ENCODE data around the gene PEX11A. TPM values are rescaled to one million over a fixed set of nuclear protein-coding genes. Genes with fewer than 3 reads are reported as not detected.

PEX11A gene
- total and polyA plus RNA-seq, 8 donors, result 2.3 to 11.2 (median 6.8) TPM; not detected in 1

GRCh38 chr15:89724621-89725020 is 34.1 kb upstream of the PEX11A start:
- TF ChIP-seq POLR2AphosphoS5 (IDR thresholded peaks at IDR 0.05), result no peak

DNA sequence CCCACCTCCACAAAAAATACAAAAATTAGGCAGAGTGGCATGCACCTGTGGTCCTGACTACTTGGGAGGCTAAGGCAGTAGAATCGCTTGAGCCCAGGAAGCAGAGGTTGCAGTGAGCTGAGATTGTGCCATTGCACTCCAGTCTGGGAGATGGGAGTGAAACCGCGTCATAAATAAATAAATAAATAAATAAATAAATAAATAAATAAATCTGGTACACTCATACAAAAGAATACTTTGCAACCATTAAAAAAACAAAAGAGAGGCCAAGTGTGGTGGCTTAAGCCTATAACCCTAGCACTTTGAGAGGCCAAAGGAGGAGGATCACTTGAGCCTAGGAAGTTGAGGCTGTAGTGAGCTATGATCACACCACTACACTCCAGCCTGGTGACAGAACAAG is 32.5 kb upstream of the PEX11A start:
- 63 to 95% (median 80%) methylated on average over 3 of the region's 3 CpGs for WGBS, 5 donors

More at GRCh38 chr15:89724621-89725020, 34.1 kb upstream of the PEX11A start:
- Histone ChIP-seq H3K27ac (no peak overlapping the region), H3K4me1 (no peaks in the 10 kb centered on the region), H3K27me3 (peaks cover 0 to 7% (median 0%) of the 10 kb centered on the region in 3 donors), H3K9me3 (peaks cover 0 to 5% (median 0%) of the 10 kb centered on the region in 4 donors), H3K36me3 (no peaks in the 10 kb centered on the region), H3K4me3 (no peak overlapping the region)
- 96 to 100% (median 97%) methylated on average over 1 of the region's 1 CpG for WGBS, 5 donors
- intact Hi-C loops (cut with DNase I; ENCODE audit: low total_unique reads), result no loop called here
- no peak for DNase-seq

GRCh38 chr15:89714775-89715174 is 24.2 kb upstream of the PEX11A start:
- Histone ChIP-seq H3K4me3 (no peak overlapping the region), H3K4me1 (no peaks in the 10 kb centered on the region), H3K27ac (no peak overlapping the region), H3K36me3 (no peaks in the 10 kb centered on the region), H3K27me3 (no peaks in the 10 kb centered on the region), H3K9me3 (no peaks in the 10 kb centered on the region)
- 81 to 94% (median 89%) methylated on average over 2 of the region's 2 CpGs for WGBS, 5 donors
- no peak for TF ChIP-seq POLR2AphosphoS5 (IDR thresholded peaks at IDR 0.05)
- TF ChIP-seq, protein P1, sequence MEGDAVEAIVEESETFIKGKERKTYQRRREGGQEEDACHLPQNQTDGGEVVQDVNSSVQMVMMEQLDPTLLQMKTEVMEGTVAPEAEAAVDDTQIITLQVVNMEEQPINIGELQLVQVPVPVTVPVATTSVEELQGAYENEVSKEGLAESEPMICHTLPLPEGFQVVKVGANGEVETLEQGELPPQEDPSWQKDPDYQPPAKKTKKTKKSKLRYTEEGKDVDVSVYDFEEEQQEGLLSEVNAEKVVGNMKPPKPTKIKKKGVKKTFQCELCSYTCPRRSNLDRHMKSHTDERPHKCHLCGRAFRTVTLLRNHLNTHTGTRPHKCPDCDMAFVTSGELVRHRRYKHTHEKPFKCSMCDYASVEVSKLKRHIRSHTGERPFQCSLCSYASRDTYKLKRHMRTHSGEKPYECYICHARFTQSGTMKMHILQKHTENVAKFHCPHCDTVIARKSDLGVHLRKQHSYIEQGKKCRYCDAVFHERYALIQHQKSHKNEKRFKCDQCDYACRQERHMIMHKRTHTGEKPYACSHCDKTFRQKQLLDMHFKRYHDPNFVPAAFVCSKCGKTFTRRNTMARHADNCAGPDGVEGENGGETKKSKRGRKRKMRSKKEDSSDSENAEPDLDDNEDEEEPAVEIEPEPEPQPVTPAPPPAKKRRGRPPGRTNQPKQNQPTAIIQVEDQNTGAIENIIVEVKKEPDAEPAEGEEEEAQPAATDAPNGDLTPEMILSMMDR (IDR thresholded peaks at IDR 0.05), result no peak
- TF ChIP-seq POLR2A (IDR thresholded peaks at IDR 0.05), result no peak
- TF ChIP-seq EP300 (IDR thresholded peaks at IDR 0.05), result no peak
- no peak for DNase-seq
- intact Hi-C loops (cut with DNase I; ENCODE audit: low total_unique reads), result no loop called here

More for the DNA sequence above, 32.5 kb upstream of the PEX11A start:
- peaks cover 0 to 5% (median 0%) of the 10 kb centered on the region in 4 donors for H3K9me3 ChIP-seq
- no peak overlapping the region for H3K27ac ChIP-seq
- no peaks in the 10 kb centered on the region for H3K4me1 ChIP-seq
- H3K36me3 ChIP-seq, result no peaks in the 10 kb centered on the region
- no peak for DNase-seq
- TF ChIP-seq EP300 (IDR thresholded peaks at IDR 0.05), result no peak
- no peak for TF ChIP-seq POLR2AphosphoS5 (IDR thresholded peaks at IDR 0.05)
- TF ChIP-seq, protein P1 (IDR thresholded peaks at IDR 0.05), result no peak
- TF ChIP-seq POLR2A (IDR thresholded peaks at IDR 0.05), result no peak
- no peak overlapping the region for H3K4me3 ChIP-seq
- intact Hi-C loops (cut with DNase I; ENCODE audit: low total_unique reads), result no loop called here
- H3K27me3 ChIP-seq, result peaks cover 0 to 7% (median 0%) of the 10 kb centered on the region in 3 donors

DNA sequence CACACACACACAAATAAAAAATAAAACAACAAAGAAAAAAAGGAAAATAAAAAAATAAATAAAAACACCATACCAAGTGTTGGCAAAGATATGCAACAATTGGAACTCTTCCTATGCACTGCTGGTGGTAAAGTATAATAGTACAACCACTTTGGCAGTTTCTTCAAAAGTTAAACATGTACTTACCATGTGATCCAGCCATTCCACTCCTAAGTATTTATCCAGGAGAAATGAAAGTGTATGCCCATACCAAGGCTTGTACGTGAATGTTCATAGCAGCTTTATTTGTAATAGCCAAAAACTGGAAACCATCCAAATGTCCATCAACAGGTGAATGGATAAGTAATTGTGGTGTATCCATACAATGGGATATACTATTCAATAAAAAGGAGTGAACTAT is 17.0 kb upstream of the PEX11A start:
- H3K27ac ChIP-seq, result no peak overlapping the region
- no peak overlapping the region for H3K4me3 ChIP-seq
- H3K27me3 ChIP-seq, result peaks cover 0 to 2% (median 0%) of the 10 kb centered on the region in 3 donors
- TF ChIP-seq EP300 (IDR thresholded peaks at IDR 0.05) (no peak), POLR2A (IDR thresholded peaks at IDR 0.05) (no peak), POLR2AphosphoS5 (IDR thresholded peaks at IDR 0.05) (no peak)
- TF ChIP-seq, protein P1 (IDR thresholded peaks at IDR 0.05), result no peak
- DNase-seq, result no peak
- intact Hi-C loops (cut with DNase I; ENCODE audit: low total_unique reads), result no loop called here
- no peaks in the 10 kb centered on the region for H3K36me3 ChIP-seq
- 26 to 45% (median 33%) methylated on average over 1 of the region's 1 CpG for WGBS, 5 donors
- no peaks in the 10 kb centered on the region for H3K9me3 ChIP-seq
- H3K4me1 ChIP-seq, result no peaks in the 10 kb centered on the region

DNA sequence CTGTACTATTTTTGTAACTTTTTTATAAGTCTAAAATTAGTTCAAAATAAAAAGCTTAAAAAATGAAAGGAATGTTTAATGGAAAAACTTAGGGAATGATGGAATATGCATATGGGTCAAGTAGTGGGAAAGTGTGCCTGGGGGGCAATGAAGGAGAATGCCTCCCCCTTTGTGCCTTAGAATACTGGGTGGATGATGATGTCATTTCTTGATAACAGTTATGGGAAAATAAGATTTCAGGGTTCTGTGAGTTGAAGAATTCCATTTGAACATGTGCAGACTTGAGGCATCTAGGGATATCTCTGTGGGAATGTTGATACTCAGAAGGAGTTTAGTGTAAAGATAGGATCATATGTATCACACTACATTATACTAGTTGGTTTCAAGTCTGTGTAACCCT is 13.9 kb upstream of the PEX11A start:
- no peak overlapping the region for H3K27ac ChIP-seq
- H3K4me1 ChIP-seq, result no peaks in the 10 kb centered on the region
- DNase-seq, result no peak
- H3K27me3 ChIP-seq, result peaks cover 0 to 5% (median 0%) of the 10 kb centered on the region in 3 donors
- TF ChIP-seq EP300 (IDR thresholded peaks at IDR 0.05) (no peak), POLR2AphosphoS5 (IDR thresholded peaks at IDR 0.05) (no peak), POLR2A (IDR thresholded peaks at IDR 0.05) (no peak)
- TF ChIP-seq, protein P1 (IDR thresholded peaks at IDR 0.05), result no peak
- intact Hi-C loops (cut with DNase I; ENCODE audit: low total_unique reads), result no loop called here
- H3K9me3 ChIP-seq, result no peaks in the 10 kb centered on the region
- no peaks in the 10 kb centered on the region for H3K36me3 ChIP-seq
- no peak overlapping the region for H3K4me3 ChIP-seq
